NK-92 (cell line): ENCODE results near the gene NAB2.

Source experiments
- DNase-seq: peaks from one replicate; lab custom pipeline; 2025; ENCODE audit not compliant: unreplicated experiment; lab: John Stamatoyannopoulos, UW

The NAB2 gene

DNA sequence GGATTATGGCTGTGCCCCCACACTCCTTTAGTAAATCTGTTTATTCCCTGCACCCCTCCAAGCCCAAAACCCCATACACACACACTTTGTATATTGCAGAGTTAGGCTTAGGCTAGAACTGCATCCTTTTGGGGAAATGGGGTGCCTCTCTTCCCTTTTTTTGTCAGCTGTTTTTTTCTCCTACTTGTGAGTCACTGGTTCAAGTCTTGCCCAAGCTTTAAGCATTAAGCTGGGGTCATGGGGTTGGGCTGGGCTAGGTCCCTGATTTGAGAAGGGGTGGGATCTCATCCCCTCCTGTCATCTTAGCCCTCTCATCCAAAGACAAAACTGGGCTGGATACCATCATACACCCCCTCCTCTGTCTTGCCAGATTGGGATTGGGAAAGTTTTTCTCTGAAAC, 41.0 kb downstream of the NAB2 start:
- DNase-seq = no peak

DNA sequence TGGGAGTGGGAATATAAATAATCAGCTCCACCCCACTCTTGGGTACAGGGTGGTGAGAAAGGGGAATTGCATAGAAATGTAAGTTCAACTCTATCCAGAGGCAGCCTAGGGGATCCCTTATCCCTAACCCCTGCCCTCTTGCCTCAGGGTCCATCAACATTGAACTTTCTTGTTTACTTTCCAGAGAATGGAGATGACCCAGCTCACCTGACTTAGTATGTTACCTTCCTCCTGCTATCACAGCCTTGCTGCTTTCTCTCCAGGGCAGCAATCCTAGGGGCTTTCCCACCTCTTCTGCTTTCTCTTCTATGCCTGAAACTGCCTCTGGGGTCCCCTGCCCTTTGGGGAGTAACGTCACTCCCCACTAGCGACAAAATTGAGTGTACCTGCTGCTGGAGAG, 42.0 kb downstream of the NAB2 start:
- no peak for DNase-seq

DNA sequence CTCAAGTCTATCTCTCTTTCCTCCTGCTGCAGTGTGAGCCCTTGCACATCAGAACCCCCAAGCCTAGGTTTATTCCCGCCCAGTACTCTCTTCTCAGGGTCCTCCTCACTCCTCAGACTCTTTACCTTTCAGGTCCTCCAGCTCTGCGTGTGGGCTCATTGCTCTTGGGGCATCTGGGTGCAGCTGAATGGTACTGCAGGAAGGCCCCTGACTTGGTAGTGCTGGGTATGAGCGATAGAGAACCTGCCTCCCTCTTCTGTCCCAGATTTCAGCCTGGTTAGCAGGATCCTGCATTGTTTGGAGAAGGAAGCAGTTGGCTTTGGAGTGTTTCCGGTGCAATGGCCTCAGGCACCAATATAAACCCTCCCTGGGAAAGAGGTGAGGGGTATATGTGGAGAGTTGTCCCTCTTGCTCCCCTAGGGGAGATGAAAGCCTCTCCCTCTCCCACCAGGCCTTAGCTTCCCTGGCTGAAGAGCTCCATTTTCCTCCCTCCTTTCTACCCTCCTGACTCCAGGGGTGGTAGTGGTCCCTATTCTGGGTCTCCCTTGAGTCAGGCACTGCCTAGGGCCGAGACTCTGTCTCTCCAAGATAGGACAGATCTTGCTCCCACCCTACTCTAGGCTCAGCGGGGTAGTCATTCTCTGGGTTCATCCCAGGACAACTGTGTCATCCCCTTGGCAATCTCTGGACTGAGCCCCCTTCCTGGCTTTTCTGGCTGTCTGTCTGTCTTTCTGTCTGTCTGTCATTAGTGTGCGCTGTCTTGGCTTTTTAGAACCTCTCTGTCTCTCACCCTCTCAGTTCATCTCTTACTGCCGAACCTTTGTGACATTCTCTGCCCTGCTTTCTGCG, 43.2 kb downstream of the NAB2 start:
- DNase-seq = no peak

DNA sequence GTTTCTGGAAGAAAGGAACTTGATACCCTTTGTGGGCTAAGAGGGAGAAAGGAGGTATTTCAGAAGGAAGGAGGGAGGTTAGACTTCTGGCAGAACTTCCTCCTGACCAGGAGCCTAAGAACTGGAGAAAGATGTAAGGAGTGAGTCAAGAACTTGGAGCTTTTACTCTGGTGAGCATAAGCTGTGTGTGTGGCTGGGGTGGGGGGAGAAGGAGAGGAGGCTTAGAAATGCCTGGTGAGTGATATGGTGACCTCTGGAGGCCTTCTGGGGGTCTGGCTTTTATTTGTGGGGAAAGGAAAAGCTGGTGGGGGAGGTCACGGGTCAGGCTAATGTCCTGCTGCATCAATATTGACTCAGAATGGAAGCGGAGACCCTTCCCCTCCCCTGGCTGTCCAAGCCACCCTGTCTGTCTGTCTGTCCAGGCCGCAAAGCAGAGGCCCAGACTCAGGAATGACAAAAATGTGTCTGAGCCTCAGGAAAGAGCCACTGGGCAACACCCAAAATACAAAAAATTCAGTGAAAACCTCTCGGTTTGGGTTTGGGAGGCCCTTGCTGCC, 44.2 kb downstream of the NAB2 start:
- DNase-seq = no peak

DNA sequence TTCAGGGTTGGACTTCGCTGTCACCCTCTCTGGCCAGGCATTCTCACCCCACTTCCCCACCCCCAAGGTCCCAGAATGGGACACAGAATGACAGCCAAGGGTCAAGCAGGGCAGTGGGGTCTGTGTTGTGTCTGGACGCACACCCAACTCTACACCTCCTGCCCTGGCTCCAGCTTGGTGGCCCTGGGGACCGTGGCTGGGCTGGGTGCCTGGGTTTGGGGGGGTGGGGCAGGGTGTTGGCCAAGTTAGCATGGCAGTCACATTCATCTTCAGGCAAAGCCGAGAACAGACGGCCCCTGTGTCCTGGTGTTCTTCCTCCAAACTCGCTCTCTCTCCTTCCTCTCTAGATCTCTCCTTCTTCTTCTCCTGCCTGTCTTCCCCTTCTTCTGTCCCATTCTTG, 45.0 kb downstream of the NAB2 start:
- DNase-seq = no peak

DNA sequence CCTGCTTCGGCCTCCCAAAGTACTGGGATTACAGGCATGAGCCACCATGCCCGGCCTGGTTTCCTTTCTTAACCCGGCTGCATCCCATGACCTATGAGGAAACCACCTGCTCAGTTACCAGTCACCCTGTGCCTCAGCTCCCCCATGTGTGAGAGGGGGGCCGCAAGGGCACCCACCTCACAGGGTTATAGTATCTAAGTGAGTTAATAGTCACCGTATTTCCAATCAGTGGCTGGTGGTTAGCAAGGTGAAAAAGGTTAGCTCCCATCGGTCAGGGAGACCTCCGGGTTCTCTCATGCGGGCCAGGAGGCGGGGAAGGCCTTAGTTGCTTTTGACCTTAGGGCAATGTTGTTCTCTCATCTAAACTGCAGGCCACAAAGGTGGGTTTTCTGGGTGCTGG, 46.0 kb downstream of the NAB2 start:
- DNase-seq = no peak

DNA sequence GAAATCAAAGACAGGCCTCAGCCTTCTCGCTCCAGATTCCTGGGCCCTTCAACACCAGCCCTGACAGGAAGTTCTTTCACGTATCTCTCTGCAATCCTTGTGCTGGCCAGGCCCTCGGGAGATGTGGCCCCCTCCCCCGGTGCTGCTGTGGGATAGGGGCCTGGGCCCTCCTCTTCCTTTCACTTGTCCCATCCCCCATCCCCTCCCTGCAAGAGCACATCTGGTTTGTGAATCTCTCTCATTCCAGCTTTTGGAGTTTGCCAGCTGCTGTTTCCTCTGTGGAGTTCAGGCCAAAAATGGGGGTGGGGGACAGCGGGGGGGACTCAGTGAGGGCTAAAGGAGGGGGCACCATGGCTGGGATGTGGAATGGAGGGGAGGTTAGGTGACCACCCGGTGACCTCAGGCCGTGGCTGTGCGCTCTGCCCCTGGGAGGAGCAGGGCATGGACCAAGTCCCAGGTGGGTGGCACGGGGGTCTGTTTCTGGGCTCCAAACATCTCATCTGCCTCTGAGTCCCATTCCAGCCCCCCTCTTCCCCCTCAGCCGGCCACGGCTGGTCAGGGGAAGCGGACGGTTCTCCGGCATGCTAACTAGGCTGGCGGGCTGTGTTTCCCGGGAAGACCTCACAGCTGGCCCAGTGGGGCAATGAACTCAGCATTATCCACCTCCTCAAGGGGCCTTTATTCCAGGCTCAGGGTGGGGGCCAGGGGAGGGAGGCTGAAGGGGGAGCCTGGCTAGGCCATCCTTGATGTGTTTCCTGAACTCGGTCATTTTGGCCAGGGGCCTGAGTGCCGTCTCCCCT, 46.8 kb downstream of the NAB2 start:
- DNase-seq = no peak

DNA sequence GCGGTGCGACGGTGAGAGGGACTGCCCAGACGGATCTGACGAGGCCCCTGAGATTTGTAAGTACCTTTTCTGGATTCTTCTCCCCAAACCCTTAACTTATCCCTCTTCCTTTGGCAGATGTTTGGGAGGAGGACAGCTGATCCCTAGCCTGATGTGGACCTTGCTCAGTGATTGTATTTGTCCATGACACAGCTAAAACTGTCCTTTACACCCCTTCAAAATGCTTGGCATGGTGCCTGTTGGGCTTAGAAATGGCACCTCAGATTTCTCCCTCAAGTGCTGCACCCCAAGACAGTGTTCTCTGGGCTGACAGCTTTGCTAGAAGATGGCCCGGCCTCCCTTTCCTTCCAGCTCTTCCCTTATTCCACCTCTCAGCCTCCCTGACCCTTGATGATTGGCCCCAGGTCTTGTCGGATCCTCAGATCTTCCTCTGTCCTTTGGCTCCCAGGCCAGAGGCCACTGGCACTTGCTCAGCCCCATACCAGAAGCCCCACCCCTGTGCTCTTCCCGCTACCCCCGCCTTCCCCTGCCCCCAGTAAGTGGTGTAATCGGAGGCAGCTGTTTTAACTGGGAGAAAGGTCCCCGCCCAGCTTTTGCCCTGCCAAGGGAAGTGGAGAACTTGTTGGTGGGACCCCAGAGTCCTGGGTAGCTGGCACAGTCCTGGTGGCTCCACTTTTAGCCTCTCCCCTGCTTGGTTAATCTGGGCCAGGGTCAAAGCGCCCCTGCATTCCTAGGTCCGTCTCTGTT, 49.8 kb downstream of the NAB2 start:
- no peak for DNase-seq

DNA sequence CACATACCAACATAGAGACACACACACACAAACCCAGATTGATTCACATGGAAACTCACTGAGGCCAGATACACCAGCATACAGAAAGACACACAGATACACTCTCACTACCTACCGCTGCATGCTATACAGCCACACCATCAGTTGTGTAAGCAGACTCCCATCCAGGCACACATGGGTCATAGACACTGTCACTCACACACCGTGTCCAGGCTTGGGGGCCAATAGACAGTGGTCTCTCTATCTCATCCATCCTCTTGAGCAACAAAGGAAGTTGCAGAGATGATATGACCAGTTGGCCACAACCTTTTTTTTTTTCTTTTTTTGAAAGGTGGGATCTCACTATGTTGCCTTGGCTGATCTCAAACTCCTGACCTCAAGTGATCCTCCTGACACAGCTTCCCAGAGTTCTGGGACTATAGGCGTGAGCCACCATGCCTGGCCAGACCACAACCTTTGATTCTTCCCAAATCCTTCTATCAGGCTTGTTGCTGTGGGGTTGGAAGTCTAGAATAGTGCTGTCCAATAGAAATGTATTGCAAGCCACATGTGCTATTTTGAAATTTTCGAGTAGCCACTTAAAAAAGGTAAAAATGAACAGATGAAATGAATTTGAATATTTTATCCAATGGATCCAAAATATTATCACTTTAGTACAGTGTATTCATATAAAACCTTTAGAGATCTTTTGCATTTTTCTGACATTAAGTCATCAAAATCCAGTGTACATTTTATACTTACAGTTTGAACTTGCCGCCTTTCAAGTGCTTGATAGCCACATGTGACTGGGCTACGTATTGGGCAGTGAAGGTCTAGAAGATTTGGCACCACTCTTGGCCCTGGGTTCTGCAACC, 51.1 kb downstream of the NAB2 start:
- DNase-seq = no peak

DNA sequence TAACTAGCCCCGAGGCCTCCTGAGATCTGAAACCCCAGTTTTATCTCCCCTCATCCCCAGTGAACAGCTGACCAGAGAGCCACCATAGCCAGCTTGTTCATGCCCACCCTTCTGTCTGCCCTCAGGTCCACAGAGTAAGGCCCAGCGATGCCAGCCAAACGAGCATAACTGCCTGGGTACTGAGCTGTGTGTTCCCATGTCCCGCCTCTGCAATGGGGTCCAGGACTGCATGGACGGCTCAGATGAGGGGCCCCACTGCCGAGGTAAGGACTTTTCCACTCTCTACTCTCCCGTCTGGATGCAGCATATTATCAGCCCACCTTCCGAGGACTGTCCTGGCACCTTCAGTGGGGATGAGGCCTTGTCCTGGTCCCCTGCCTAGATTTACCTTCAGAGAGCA, 52.3 kb downstream of the NAB2 start:
- no peak for DNase-seq

DNA sequence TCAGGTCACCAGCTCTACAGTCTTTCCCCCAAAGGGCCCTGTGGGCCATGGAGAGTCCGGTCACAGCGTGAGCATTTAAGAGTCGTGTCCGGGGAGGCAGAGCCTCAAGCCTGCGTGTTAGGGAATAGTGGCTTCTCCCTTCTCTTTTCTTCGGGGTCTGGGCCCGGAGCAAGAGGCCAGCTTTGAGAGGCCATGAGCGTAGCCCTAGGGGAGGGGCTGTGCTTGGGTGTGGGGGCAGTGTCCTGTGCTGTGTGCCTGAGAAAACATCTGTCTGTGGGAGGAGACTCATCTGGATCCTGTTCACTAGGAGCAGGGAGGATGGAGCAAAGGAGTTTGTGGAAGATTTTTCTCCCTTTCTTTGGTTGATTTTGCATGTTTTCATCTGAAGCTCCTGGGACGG, 53.2 kb downstream of the NAB2 start:
- DNase-seq = no peak

DNA sequence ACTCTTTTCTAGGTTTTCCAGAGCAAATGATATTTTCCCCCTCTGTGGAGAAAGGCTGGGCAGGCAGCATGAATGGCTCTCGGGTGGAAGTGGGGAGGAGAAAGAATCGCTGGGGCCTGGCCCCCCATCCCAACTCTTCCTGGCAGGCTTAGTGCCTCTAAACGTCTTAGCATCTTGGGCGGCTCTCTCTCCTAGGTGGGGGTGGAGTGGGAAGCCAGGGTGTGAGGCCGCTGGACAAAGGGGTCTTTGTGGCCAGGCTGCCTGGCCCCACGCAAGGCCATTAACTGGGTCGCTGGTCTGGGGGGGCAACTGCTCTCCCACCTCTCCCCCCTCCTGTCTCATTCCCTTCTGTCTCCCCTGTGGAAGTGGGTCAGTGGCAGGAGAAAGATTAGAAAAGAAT, 53.8 kb downstream of the NAB2 start:
- DNase-seq = no peak

DNA sequence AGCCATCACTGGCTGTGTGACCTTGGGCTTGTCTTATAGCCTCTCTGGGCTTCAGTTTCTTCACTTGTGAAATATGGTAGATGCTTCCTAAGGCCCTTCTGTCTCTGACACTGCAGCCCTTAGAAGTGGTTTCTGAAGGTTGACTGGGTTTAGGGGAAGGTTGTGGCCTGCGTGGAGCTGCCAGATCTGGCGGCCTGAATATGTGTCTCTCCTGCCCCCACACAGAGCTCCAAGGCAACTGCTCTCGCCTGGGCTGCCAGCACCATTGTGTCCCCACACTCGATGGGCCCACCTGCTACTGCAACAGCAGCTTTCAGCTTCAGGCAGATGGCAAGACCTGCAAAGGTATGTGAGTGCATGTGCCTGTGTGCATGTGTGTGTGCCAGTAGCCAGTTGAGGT, 54.5 kb downstream of the NAB2 start:
- DNase-seq = no peak
